A673 (cell line): Measurements from ENCODE around the gene WSCD2.

Experiments used
- EZH2 ChIP-seq: fragments of 200-600 bp; sonication (generic); IDR thresholded peaks from 2 replicates; pipeline ENCODE4 v1.6.1; 2017; ENCODE audit warnings: borderline replicate concordance, low read depth, mild to moderate bottlenecking, mixed read lengths, antibody characterized with exemption, low read length; ENCODE audit not compliant: poor library complexity, severe bottlenecking
- TF ChIP-seq, protein P1 (sequence below): fragments of 300-800, 200-600 bp; sonication (generic); conservative IDR thresholded peaks from 2 replicates; pipeline ENCODE4 v1.5.1; 2017; ENCODE audit warnings: low read depth, mild to moderate bottlenecking, antibody characterized with exemption, low read length, moderate library complexity, mixed read lengths

DNA sequence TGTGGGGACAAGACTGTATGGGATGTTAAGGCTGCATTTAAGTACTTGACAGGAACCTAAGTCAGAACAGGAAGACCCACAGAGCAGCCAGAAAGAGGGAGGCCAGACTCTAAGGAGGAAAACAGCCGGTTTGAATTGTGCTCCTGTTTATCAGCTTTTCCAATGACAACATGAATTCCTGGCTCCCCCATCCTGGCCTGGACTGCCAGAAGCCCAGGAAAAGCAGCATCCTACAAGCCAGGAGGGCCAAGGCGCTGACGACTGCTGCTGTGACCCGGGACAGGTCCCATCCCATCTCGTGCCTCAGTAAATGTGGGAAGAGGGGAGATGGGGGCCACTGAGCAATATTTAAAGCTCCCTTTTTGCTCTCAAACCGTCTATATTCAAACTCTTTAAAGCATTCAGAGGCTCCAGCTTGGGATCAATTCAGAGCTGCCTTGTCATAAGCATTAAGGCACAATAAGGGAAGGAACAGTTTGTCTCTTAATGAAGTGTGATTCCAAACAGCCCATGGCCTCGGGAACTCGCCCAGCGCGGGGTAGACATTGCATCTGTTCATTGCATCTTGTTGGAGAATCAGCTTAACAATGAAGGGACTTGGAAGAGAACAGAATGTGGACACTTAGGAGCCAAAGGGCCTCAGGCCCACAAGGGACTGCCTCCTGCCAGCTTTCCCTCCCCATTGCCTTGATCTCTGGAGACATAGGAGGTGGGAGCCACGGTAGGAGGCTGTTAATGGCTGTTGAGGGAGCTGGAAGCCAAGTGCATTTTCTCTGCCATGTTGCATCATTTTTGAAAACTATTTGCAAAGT is 160.5 kb downstream of the WSCD2 start:
- TF ChIP-seq, protein P1, sequence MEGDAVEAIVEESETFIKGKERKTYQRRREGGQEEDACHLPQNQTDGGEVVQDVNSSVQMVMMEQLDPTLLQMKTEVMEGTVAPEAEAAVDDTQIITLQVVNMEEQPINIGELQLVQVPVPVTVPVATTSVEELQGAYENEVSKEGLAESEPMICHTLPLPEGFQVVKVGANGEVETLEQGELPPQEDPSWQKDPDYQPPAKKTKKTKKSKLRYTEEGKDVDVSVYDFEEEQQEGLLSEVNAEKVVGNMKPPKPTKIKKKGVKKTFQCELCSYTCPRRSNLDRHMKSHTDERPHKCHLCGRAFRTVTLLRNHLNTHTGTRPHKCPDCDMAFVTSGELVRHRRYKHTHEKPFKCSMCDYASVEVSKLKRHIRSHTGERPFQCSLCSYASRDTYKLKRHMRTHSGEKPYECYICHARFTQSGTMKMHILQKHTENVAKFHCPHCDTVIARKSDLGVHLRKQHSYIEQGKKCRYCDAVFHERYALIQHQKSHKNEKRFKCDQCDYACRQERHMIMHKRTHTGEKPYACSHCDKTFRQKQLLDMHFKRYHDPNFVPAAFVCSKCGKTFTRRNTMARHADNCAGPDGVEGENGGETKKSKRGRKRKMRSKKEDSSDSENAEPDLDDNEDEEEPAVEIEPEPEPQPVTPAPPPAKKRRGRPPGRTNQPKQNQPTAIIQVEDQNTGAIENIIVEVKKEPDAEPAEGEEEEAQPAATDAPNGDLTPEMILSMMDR, result no peak
- TF ChIP-seq EZH2, result no peak
